Stimulated activated memory B cell treated with anti-CD40 and anti-IgM and Interleukin-4, amounts not matched to agents 10 μg/mL and 1 μg/mL and 100 μg/mL, for 72 hours (primary cell): ENCODE measurements around the gene AHR.

Experiments
- ATAC-seq: fragments of 150-1000 bp; cut with Tn5 transposase; 2 replicates; pipeline ENCODE4 v1.10.0; 2021
- H3K27ac Mint-ChIP-seq: one replicate; pipeline ENCODE4 v1.8.0; 2022; ENCODE audit warnings: mild to moderate bottlenecking, mixed read lengths
- H3K27me3 Mint-ChIP-seq: one replicate; pipeline ENCODE4 v1.8.0; 2022; ENCODE audit warnings: mixed read lengths
- H3K36me3 Mint-ChIP-seq: one replicate; pipeline ENCODE4 v1.8.0; 2022; ENCODE audit warnings: mixed read lengths
- H3K4me1 Mint-ChIP-seq: one replicate; pipeline ENCODE4 v1.8.0; 2022; ENCODE audit warnings: mixed read lengths
- H3K4me3 Mint-ChIP-seq: one replicate; pipeline ENCODE4 v1.8.0; 2022; ENCODE audit warnings: mild to moderate bottlenecking, moderate library complexity, mixed read lengths
- H3K9me3 Mint-ChIP-seq: one replicate; pipeline ENCODE4 v1.8.0; 2022; ENCODE audit warnings: mixed read lengths

AHR gene

DNA sequence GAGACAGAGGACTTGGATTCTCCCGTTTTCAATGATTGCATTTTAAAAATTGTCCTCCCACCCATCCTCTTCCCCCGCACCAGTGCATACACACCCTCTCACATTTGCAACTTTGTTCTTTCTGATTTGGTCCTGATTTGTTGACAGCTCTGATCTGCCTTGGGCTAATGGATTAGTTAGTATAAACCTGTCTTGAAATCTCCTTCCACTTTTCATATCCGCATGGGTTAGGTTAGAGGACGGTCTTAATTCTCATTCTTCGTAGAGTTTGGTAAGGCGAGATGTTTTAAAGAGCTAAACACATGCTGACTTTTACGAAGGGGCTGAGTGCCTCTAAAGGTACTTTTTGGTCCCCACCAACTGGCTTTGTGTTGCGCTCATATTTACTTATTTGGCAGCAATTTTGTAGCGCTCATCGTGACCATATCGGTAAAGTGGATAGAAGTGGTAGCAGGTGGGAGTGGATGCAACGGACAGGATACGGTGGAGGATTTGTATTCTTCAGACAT, 1.1 kb downstream of the AHR start:
- H3K27me3 Mint-ChIP-seq: no peaks in the 10 kb centered on the region
- peak overlapping the region; percentile 86 for H3K27ac Mint-ChIP-seq
- peaks cover 6% of the 10 kb centered on the region for H3K9me3 Mint-ChIP-seq
- H3K4me3 Mint-ChIP-seq: peak overlapping the region; percentile 97
- ATAC-seq: peak; percentile 1
- H3K36me3 Mint-ChIP-seq: no peaks in the 10 kb centered on the region
- peaks cover 32% of the 10 kb centered on the region for H3K4me1 Mint-ChIP-seq

DNA sequence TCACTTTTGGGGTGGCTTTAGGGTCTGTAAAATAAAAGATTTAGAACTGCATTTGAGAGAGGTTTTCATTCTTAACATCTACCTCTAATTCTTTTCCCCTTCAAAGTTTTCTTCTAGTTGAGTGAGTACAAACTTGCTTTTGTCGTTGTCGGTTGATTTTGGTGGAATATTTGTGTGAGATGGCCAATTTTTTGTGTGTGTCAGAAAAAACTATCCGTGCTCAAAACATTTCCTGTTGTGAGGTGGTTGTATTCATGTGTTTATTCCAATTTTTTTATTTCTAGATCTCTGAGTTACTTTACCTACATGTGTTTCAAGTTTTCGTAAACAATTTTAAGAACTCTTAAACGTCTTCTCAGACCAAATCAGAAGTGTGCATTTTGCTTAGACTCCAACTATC, 1.6 kb downstream of the AHR start:
- no peaks in the 10 kb centered on the region for H3K27me3 Mint-ChIP-seq
- H3K9me3 Mint-ChIP-seq: peaks cover 6% of the 10 kb centered on the region
- H3K27ac Mint-ChIP-seq: peak overlapping the region; percentile 86
- peak overlapping the region; percentile 97 for H3K4me3 Mint-ChIP-seq
- H3K36me3 Mint-ChIP-seq: peaks cover 4% of the 10 kb centered on the region
- peaks cover 37% of the 10 kb centered on the region for H3K4me1 Mint-ChIP-seq
- ATAC-seq: no peak

DNA sequence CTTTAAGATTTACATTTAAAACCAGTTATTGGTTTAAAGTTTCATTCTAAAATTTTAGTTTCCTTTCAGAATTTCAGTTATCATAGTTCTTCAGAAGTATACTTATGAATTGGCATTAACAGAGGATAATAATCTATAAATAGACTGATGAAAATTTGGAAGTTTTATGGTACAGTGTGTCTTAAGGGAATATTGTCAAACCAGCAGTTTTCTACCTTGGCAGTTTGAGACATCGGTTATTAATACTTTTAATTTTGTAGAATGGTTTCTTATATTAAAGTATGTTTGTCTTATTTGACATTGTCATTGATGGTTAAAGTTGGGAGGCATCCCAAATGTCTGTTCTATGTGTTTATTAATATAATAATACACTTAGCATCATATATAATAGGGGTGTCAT, 2.0 kb downstream of the AHR start:
- H3K9me3 Mint-ChIP-seq: peaks cover 6% of the 10 kb centered on the region
- H3K27ac Mint-ChIP-seq: peak overlapping the region; percentile 86
- no peaks in the 10 kb centered on the region for H3K27me3 Mint-ChIP-seq
- H3K36me3 Mint-ChIP-seq: peaks cover 7% of the 10 kb centered on the region
- peaks cover 41% of the 10 kb centered on the region for H3K4me1 Mint-ChIP-seq
- peak overlapping the region; percentile 97 for H3K4me3 Mint-ChIP-seq
- ATAC-seq: no peak

DNA sequence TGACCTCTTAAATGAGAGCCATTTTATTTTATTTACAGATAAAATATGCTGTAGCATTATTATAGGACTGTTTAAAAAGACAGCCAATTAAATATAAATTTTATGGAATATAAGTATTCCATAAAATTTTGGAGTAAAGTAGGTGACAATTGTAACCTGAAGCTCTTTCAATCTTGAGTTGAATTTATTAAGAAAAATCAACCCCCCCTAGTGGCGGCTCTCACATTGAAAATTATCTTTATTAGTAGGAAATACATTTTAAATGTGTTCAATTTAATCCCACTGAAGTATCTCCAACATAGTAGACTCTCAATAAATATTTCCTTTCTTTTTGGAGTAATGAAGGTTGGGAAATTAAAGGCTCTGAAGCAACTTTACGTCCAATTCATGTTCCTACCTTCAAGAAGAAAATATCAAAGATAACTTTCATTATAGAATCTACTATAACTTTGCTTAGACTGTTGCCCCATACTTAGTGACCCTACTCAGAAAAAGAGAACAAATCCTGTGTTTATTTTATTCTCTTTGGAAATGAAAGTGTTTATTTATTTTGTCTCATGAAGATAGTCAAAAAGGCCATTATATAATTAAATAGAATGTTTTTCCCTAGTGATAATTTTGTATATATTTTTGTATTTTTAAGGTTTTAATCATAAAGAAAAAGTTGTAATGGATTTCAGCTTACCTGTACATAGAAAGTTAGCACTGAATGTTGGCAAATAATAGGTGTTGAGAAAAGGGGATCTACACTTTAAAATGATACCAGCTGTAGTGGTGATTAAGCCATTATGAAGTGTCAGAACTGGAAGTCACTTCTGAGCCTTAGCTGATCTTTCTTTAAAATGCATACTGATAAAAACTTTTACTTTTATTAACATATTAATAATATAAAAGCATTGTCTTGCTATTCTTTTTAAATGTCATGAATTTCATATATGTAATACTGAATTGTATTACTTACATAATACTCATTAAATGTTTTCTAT, 3.3 kb downstream of the AHR start:
- H3K9me3 Mint-ChIP-seq: peaks cover 6% of the 10 kb centered on the region
- ATAC-seq: no peak
- H3K4me1 Mint-ChIP-seq: peaks cover 43% of the 10 kb centered on the region
- no peak overlapping the region for H3K27ac Mint-ChIP-seq
- H3K27me3 Mint-ChIP-seq: no peaks in the 10 kb centered on the region
- no peak overlapping the region for H3K4me3 Mint-ChIP-seq
- peaks cover 7% of the 10 kb centered on the region for H3K36me3 Mint-ChIP-seq

DNA sequence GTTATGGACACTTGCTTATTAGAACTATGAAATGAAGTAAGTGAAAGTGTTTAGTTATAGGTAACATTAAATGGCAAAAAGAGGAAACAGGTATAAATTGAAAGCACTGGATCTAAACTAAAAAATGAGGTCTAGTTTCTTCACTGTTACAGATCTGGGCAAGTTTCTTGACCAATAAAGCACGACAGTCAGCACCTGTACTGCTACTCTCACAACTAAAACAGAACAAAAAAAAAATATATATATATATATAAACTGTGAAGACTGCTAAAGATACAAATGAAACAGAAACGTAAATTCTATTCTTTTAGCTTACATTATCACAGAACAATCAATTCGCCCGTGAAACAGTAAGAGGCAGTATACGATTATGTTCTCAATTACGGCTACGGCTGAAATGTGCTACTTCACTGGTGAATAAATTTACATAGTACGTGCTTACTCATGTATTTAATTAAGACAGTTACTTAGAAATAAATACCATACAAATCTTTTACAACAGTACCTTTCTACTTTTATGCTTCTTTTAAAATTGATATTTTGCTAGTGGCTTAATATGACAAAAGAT, 4.2 kb downstream of the AHR start:
- H3K4me3 Mint-ChIP-seq: no peak overlapping the region
- peaks cover 4% of the 10 kb centered on the region for H3K9me3 Mint-ChIP-seq
- peaks cover 34% of the 10 kb centered on the region for H3K4me1 Mint-ChIP-seq
- no peak overlapping the region for H3K27ac Mint-ChIP-seq
- peaks cover 7% of the 10 kb centered on the region for H3K36me3 Mint-ChIP-seq
- no peaks in the 10 kb centered on the region for H3K27me3 Mint-ChIP-seq
- no peak for ATAC-seq

DNA sequence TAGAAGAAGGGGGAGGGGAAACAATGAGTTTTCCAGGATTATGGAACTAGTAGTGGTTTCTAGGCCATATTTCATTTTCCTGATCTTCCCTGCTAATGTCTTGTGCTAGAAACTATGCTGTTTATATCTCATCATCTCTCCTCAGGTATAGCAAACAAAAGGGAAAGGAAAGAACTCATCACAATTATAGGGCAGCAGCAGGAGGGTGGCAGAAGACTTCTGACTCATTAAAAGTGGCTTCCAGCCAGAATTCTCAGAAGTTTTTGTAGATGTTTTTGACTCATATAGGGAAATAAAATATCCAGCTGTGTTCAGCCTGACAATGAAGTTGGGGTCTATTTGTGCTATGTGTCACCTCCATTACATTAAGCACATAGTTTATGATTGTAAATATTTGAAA, 6.5 kb downstream of the AHR start:
- peaks cover 20% of the 10 kb centered on the region for H3K4me1 Mint-ChIP-seq
- H3K9me3 Mint-ChIP-seq: no peaks in the 10 kb centered on the region
- H3K27me3 Mint-ChIP-seq: no peaks in the 10 kb centered on the region
- ATAC-seq: peak; percentile 51
- H3K4me3 Mint-ChIP-seq: peak overlapping the region; percentile 27
- peaks cover 7% of the 10 kb centered on the region for H3K36me3 Mint-ChIP-seq
- H3K27ac Mint-ChIP-seq: peak overlapping the region; percentile 54

DNA sequence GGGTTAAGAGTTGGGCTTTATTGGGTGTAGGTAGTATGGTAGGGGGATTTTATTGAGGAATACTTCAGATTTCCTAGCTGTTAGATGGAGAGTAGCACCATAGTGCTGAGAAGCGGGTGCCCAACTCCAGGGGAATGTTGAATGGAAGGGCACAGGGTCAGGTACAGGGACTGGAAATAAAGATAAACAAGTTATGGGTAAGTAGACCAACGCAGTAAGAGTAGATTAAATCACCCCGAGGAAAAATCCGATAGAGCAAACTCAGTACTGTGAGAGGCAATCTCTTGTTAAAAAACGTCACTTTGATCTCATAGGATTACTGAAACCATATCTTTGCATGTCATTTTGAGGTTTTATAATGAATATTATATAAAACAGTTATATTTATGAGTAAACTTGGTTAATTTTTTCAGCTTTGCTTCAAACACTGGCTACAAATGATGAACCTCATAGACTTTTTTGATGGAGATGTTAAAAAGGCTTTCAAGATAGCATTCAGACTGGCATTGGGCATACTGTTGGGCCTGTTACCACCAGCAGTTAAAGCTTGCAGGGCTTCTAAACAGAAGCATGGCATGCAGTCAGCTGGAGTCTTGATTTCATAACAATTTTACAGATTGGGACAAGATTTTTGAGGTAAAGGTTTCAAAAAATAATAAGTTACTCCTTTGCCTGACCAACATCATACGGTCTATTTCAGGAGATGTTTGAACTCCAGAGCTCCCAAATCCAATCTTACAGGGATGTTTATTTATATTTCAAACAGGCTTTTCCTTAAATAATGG, 7.1 kb downstream of the AHR start:
- peak overlapping the region; percentile 54 for H3K27ac Mint-ChIP-seq
- no peak for ATAC-seq
- H3K36me3 Mint-ChIP-seq: peaks cover 7% of the 10 kb centered on the region
- peak overlapping the region; percentile 27 for H3K4me3 Mint-ChIP-seq
- H3K27me3 Mint-ChIP-seq: no peaks in the 10 kb centered on the region
- H3K4me1 Mint-ChIP-seq: peaks cover 16% of the 10 kb centered on the region
- no peaks in the 10 kb centered on the region for H3K9me3 Mint-ChIP-seq

DNA sequence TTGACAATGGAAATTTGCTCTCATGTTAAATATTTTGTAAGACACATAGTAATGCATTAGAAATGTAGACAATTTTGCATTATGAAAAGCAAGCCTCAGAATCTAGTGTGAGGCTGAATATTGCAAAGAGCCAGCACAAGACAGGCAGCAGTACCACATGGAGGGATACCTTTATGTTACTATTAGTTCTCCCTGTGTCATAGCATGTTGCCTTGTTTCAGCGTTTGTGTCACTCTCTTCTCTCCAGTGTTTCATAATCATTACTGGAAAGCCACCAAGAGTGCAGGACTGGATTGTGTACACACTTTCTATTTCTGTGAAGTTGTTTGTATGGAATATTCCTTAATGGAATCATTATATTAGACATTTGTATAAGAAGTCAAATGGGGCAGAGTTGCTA, 8.5 kb downstream of the AHR start:
- H3K4me3 Mint-ChIP-seq: no peak overlapping the region
- no peak for ATAC-seq
- H3K27ac Mint-ChIP-seq: no peak overlapping the region
- H3K9me3 Mint-ChIP-seq: no peaks in the 10 kb centered on the region
- peaks cover 16% of the 10 kb centered on the region for H3K4me1 Mint-ChIP-seq
- H3K27me3 Mint-ChIP-seq: no peaks in the 10 kb centered on the region
- peaks cover 13% of the 10 kb centered on the region for H3K36me3 Mint-ChIP-seq

DNA sequence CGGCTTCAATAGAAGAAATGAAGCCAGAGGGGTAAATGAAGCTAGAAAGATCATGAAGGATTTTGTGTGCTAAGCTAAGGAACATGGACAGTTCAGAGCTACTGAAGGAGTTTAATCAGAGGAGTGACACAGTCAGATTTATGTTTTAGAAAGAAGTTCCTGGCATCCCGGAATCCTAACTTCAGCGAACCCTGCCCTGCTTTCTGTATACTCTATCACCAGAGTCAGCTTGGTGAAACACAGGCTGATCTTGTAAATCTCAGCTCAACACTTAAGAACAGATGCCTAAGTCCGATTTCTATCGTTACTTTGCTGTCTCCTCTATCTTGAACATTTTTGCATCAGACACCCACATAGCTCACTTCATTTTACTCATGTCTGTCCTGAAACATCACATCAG, 9.1 kb downstream of the AHR start:
- Mint-ChIP-seq H3K9me3 (no peaks in the 10 kb centered on the region), H3K4me3 (no peak overlapping the region), H3K27me3 (no peaks in the 10 kb centered on the region), H3K27ac (no peak overlapping the region), H3K36me3 (peaks cover 15% of the 10 kb centered on the region), H3K4me1 (peaks cover 16% of the 10 kb centered on the region)
- no peak for ATAC-seq

DNA sequence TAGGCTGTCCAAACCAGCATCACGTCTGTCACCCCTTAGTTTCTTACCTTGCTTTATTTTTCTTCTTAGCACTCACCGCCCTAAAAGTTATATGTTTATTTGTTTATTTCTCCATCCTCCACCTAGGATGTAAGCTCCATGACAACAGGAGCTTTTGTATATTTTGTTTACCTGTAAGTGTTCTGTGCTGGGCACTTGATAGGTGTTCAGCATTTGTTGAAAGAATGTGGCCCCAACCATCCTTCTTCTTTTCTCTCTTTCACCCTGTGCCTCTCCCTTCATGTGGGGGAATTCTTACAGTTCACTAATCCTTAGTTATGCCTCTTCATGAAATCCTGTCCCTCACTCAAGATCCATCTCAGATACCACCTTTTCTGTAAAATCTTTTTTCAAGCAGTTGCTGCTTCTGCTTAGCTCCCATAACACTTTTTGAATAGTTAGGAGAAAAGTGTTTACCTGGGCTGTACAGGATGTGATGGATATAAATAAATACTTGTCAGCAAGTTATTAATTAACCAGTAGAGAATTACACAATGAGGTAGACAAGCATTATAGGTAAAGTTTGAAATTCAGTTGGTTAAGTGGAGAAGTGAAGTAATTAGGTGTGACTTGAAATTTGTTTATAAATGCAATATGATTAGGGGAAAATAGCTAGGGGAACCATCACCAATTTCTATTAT, 9.7 kb downstream of the AHR start:
- Mint-ChIP-seq H3K9me3 (no peaks in the 10 kb centered on the region), H3K27me3 (no peaks in the 10 kb centered on the region), H3K4me3 (no peak overlapping the region), H3K4me1 (peaks cover 16% of the 10 kb centered on the region), H3K36me3 (peaks cover 21% of the 10 kb centered on the region), H3K27ac (no peak overlapping the region)
- ATAC-seq: no peak

DNA sequence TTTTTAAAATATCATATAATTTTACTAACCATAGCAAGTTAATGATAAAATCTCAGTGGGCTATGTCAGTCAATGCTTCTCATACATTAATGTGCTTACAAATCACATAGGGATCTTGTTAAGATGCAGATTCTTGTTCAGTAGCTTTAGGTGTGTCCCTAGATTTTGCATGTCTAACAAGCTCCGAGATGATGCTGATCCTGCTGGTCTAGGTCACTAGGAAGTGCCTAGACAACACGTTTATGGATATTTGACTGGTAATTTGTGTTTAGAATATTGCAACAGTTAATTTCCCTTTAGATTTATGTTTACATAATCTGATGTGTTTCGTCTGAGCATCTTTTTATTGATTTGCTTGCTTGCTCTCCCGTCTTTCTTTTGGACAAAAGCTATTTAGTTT, 12.7 kb downstream of the AHR start:
- no peak for ATAC-seq
- Mint-ChIP-seq H3K9me3 (no peaks in the 10 kb centered on the region), H3K27me3 (no peaks in the 10 kb centered on the region), H3K4me1 (peaks cover 8% of the 10 kb centered on the region), H3K36me3 (peaks cover 26% of the 10 kb centered on the region), H3K4me3 (no peak overlapping the region), H3K27ac (no peak overlapping the region)

DNA sequence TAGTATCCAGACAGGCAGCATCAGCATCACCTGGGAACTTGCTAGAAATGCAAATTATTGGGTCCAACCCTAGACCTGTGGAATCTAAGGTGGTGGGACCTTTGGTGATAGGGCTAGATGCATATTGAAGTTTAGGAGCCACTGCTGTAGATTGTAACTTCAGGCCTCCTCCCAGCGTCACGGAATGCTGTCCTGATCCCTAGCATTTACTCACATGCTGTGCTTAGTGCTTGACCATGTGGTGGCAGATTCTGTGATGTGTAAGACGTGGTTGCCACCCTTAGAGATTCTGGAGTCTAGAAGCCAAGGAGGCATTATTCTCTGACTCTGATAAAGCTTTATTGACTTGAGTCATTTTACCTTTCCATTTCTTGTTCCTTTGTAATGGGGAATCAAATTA, 13.5 kb downstream of the AHR start:
- Mint-ChIP-seq H3K27me3 (no peaks in the 10 kb centered on the region), H3K4me3 (no peak overlapping the region), H3K4me1 (peaks cover 8% of the 10 kb centered on the region), H3K9me3 (no peaks in the 10 kb centered on the region), H3K36me3 (peaks cover 27% of the 10 kb centered on the region), H3K27ac (no peak overlapping the region)
- no peak for ATAC-seq

DNA sequence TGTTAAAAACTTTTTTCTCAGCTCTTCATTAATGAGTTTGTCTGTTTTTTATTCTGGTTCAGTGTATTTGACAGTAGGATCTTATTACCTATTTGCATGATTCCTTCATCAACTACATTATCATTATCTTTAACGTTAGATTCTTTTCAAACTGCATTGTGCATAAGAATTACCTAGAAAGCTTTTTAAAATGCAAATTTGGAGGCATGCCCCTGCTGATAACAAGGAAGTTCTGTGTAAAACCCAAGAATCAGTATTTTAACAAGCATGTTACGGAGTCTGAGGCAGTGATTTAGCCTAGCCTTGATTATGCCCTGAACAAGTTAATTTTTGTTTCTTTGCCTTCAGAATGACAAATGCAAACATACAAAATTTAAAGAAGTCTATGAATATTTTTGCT, 14.2 kb downstream of the AHR start:
- peaks cover 27% of the 10 kb centered on the region for H3K36me3 Mint-ChIP-seq
- H3K4me3 Mint-ChIP-seq: no peak overlapping the region
- no peaks in the 10 kb centered on the region for H3K9me3 Mint-ChIP-seq
- H3K27me3 Mint-ChIP-seq: no peaks in the 10 kb centered on the region
- no peak for ATAC-seq
- H3K4me1 Mint-ChIP-seq: peaks cover 8% of the 10 kb centered on the region
- no peak overlapping the region for H3K27ac Mint-ChIP-seq

DNA sequence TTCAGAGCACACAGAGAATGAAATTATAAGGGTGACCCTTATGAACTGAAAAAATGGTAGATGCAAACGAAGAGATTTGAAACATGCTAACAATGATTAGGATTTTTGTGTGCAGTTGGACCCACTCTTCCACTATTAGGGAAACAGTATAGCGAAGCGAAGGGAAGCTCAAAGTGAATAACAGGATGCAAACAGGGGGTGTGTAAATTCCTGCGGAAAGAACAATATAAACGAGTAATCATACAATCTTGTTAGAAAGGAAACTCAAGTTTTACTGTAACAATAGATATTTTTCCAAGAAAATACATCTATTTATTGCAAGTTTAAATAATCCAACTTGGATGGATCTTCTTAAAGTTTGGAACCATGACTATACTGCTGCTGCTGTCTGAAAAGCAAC, 14.7 kb downstream of the AHR start:
- no peak for ATAC-seq
- Mint-ChIP-seq H3K27me3 (no peaks in the 10 kb centered on the region), H3K4me3 (no peak overlapping the region), H3K36me3 (peaks cover 30% of the 10 kb centered on the region), H3K4me1 (peaks cover 8% of the 10 kb centered on the region), H3K9me3 (no peaks in the 10 kb centered on the region), H3K27ac (no peak overlapping the region)

DNA sequence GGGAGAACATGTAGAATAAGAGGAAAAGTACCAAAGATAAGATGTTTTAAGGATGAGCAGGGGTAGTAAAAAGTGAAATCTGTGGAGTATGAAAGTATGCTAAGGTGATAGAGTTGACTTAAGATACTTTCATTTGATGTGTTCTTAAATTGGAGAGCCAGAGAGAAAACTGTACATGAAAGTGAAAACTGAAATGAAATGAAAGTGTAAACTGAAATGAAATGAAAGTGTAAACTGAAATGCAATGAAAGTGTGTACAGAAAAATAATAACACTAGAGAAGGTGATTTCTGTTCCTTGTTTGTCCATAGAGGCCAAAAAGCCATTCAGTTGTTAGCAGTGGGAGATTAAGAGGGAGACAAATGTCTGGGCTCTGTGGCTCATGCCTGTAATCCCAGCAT, 17.5 kb downstream of the AHR start:
- no peaks in the 10 kb centered on the region for H3K9me3 Mint-ChIP-seq
- ATAC-seq: no peak
- H3K4me1 Mint-ChIP-seq: peaks cover 12% of the 10 kb centered on the region
- H3K27ac Mint-ChIP-seq: no peak overlapping the region
- H3K36me3 Mint-ChIP-seq: peaks cover 42% of the 10 kb centered on the region
- no peaks in the 10 kb centered on the region for H3K27me3 Mint-ChIP-seq
- no peak overlapping the region for H3K4me3 Mint-ChIP-seq
